ENCODE measurements around the gene TEAD2. TPM values are rescaled to one million over a fixed set of nuclear protein-coding genes. Genes with fewer than 3 reads are reported as not detected.

TEAD2 gene
- total RNA-seq, 1 experiment from 2014 or later: 72.3 TPM

- Histone ChIP-seq H3K4me1 (no peaks in the 10 kb centered on the region), H3K9me3 (replicated peaks) (no peaks in the 10 kb centered on the region), H3K27me3 (no peaks in the 10 kb centered on the region), H3K4me3 (no peak overlapping the region), H3K27ac (no peak overlapping the region), H3K36me3 (peaks cover 86% of the 10 kb centered on the region)
- DNase-seq: no peak
These were observed 17.5 kb downstream of the TEAD2 start for GRCh38 chr19:49344505-49345423.

- H3K27me3 ChIP-seq: no peaks in the 10 kb centered on the region
- no peak overlapping the region for H3K27ac ChIP-seq
- H3K9me3 ChIP-seq (replicated peaks): no peaks in the 10 kb centered on the region
- no peak overlapping the region for H3K4me3 ChIP-seq
- H3K36me3 ChIP-seq: peaks cover 73% of the 10 kb centered on the region
- H3K4me1 ChIP-seq: no peaks in the 10 kb centered on the region
- no peak for DNase-seq
These were observed 19.1 kb downstream of the TEAD2 start for GRCh38 chr19:49343123-49343522.

GRCh38 chr19:49342291-49342721 is 19.9 kb downstream of the TEAD2 start:
- peaks cover 64% of the 10 kb centered on the region for H3K36me3 ChIP-seq
- DNase-seq: no peak

GRCh38 chr19:49340865-49341718 is 21.1 kb downstream of the TEAD2 start:
- H3K9me3 ChIP-seq (replicated peaks): no peaks in the 10 kb centered on the region
- H3K4me1 ChIP-seq: no peaks in the 10 kb centered on the region
- no peak overlapping the region for H3K4me3 ChIP-seq
- H3K27me3 ChIP-seq: no peaks in the 10 kb centered on the region
- H3K36me3 ChIP-seq: peaks cover 52% of the 10 kb centered on the region
- H3K27ac ChIP-seq: no peak overlapping the region
- DNase-seq: no peak

More at GRCh38 chr19:49342291-49342721, 19.9 kb downstream of the TEAD2 start:
- Histone ChIP-seq H3K9me3 (replicated peaks) (no peaks in the 10 kb centered on the region), H3K27ac (no peak overlapping the region), H3K27me3 (no peaks in the 10 kb centered on the region), H3K4me3 (no peak overlapping the region), H3K4me1 (no peaks in the 10 kb centered on the region)

GRCh38 chr19:49340069-49340864 is 21.9 kb downstream of the TEAD2 start:
- Histone ChIP-seq H3K27ac (no peak overlapping the region), H3K4me3 (no peak overlapping the region)

GRCh38 chr19:49339301-49340068 is 22.7 kb downstream of the TEAD2 start:
- H3K4me3 ChIP-seq: no peak overlapping the region
- no peak overlapping the region for H3K27ac ChIP-seq

More at GRCh38 chr19:49340069-49340864, 21.9 kb downstream of the TEAD2 start:
- Histone ChIP-seq H3K36me3 (peaks cover 46% of the 10 kb centered on the region), H3K4me1 (no peaks in the 10 kb centered on the region), H3K27me3 (no peaks in the 10 kb centered on the region), H3K9me3 (replicated peaks) (no peaks in the 10 kb centered on the region)
- DNase-seq: no peak

GRCh38 chr19:49338691-49339300 is 23.4 kb downstream of the TEAD2 start:
- H3K9me3 ChIP-seq (replicated peaks): no peaks in the 10 kb centered on the region
- H3K4me1 ChIP-seq: no peaks in the 10 kb centered on the region
- no peak overlapping the region for H3K4me3 ChIP-seq
- H3K36me3 ChIP-seq: peaks cover 31% of the 10 kb centered on the region
- DNase-seq: peak; percentile 30 to 33
- no peak overlapping the region for H3K27ac ChIP-seq
- H3K27me3 ChIP-seq: no peaks in the 10 kb centered on the region

More at GRCh38 chr19:49339301-49340068, 22.7 kb downstream of the TEAD2 start:
- no peak for DNase-seq
- H3K36me3 ChIP-seq: peaks cover 38% of the 10 kb centered on the region
- H3K9me3 ChIP-seq (replicated peaks): no peaks in the 10 kb centered on the region
- H3K27me3 ChIP-seq: no peaks in the 10 kb centered on the region
- H3K4me1 ChIP-seq: no peaks in the 10 kb centered on the region

- H3K27ac ChIP-seq: no peak overlapping the region
- H3K9me3 ChIP-seq (replicated peaks): no peaks in the 10 kb centered on the region
- no peaks in the 10 kb centered on the region for H3K27me3 ChIP-seq
- DNase-seq: no peak
- peaks cover 26% of the 10 kb centered on the region for H3K36me3 ChIP-seq
- no peaks in the 10 kb centered on the region for H3K4me1 ChIP-seq
- H3K4me3 ChIP-seq: no peak overlapping the region
These were observed 24.1 kb downstream of the TEAD2 start for GRCh38 chr19:49338023-49338677.

- H3K36me3 ChIP-seq: peaks cover 19% of the 10 kb centered on the region
- no peak for DNase-seq
- no peaks in the 10 kb centered on the region for H3K9me3 ChIP-seq (replicated peaks)
- H3K27me3 ChIP-seq: no peaks in the 10 kb centered on the region
- no peak overlapping the region for H3K4me3 ChIP-seq
- H3K27ac ChIP-seq: no peak overlapping the region
- no peaks in the 10 kb centered on the region for H3K4me1 ChIP-seq
These were observed 24.8 kb downstream of the TEAD2 start for GRCh38 chr19:49337267-49338022.

GRCh38 chr19:49336482-49337266 is 25.5 kb downstream of the TEAD2 start:
- Histone ChIP-seq H3K4me1 (no peaks in the 10 kb centered on the region), H3K4me3 (no peak overlapping the region), H3K9me3 (replicated peaks) (no peaks in the 10 kb centered on the region), H3K27me3 (no peaks in the 10 kb centered on the region), H3K27ac (no peak overlapping the region), H3K36me3 (peaks cover 13% of the 10 kb centered on the region; the same call in 1 of the 2 replicates)
- DNase-seq: no peak

- H3K27ac ChIP-seq: no peak overlapping the region
- H3K36me3 ChIP-seq: peaks cover 6% of the 10 kb centered on the region; the same call in 1 of the 2 replicates
- H3K4me1 ChIP-seq: no peaks in the 10 kb centered on the region
- no peak for DNase-seq
- no peak overlapping the region for H3K4me3 ChIP-seq
- H3K9me3 ChIP-seq (replicated peaks): no peaks in the 10 kb centered on the region
- H3K27me3 ChIP-seq: no peaks in the 10 kb centered on the region
These were observed 26.3 kb downstream of the TEAD2 start for GRCh38 chr19:49335784-49336481.

Measured in SJCRH30 (cell line).